Stimulated activated CD4-positive, alpha-beta T cell treated with anti-CD3 and anti-CD28 coated beads, Interleukin-4, amount 100 ng/mL, for 1 hour (primary cell): Measurements from ENCODE around the gene SNED1.

Experiments used
- DNase-seq: peaks from one replicate; pipeline ENCODE4 v3.0.0-alpha.2; 2020

Gene SNED1

GRCh38 chr2:241112046-241112445, 113.6 kb downstream of the SNED1 start:
- DNase-seq: no peak

- peak; percentile 39 for DNase-seq
These were observed 114.2 kb downstream of the SNED1 start for GRCh38 chr2:241112592-241112991.

DNA sequence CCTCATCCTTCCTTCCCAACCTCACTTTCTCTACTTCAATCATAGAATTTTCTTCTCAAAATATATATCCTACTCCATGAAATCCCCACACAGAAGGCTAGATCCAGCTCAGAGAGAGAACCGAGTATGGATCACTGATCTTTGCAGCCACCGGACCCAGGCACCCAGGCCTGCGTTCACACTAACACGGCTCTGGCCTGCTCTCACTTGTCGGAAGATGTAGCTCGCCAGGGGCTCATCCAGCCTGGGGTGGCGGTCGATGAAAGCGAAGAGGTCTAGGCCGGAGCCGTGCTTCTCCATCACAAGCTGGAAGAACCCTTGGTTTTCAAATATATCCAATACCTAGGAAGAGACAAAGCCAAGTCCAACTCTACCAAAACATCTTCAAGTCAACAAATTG, 116.4 kb downstream of the SNED1 start:
- no peak for DNase-seq

GRCh38 chr2:241115361-241115760, 116.9 kb downstream of the SNED1 start:
- no peak for DNase-seq

DNA sequence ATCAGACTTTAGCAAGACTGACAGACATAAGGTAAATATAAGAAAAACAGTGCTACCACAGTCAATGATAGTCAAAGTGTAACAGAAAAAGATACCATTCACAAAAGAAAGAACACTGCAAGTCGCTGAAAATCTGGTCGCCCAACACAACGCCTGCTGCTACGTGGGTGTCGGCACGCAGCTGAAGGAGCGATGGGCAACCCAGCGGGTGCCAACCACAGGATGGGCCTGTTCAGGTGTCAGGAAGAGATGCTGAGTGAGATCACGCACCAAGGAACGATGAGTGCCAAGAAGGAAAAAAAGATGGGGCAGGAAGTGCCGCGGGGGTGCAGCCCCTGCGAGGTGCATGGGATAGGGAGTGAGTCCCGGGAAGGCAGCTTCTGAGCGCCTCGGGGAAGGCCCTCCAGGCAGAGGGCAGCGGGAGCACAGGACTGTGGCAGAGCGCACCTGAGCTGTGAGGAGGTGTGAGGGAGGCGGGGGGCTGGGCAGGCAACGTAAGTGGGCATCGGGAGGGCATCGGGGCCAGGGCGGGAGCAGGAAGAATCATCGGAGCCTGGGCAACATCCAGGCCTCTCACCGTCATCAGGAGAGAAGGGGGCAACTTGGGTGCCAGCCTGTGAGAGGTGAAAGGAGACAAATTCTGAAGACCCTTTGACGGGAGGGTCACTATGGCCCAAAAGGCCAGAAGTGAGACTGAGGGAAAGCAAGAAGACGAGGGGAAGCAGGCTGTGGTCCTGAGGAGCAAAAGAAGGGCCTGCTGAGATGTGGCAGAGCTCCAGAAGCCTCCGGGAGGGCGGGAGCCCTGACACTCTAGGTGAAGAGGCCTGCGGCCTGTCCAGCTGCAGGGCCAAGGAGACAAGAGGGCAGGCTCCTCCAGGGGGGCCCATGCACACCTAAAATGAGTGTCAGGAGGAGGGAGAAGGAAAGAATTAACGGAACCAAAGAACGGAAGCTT, 118.5 kb downstream of the SNED1 start:
- no peak for DNase-seq

GRCh38 chr2:241118737-241119505, 120.5 kb downstream of the SNED1 start:
- no peak for DNase-seq

GRCh38 chr2:241120440-241120839, 122.0 kb downstream of the SNED1 start:
- no peak for DNase-seq

DNA sequence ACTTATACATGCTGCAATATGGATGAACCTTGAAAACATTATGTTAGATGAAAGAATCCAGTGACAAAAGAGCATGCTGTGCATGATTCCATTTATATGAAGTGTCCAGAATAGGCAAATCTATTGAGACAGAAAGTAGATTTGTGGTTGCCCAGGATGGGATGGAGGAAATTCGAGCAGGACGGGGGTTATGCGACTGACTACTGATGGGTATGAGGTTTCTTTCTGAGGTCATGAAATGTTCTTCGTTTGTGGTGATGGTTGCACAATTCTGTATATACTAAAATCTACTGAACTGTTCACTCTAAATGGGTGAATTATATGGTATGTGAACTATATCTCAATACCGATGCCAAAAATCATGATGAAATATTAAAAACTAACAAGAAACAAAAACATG, 122.6 kb downstream of the SNED1 start:
- no peak for DNase-seq

DNA sequence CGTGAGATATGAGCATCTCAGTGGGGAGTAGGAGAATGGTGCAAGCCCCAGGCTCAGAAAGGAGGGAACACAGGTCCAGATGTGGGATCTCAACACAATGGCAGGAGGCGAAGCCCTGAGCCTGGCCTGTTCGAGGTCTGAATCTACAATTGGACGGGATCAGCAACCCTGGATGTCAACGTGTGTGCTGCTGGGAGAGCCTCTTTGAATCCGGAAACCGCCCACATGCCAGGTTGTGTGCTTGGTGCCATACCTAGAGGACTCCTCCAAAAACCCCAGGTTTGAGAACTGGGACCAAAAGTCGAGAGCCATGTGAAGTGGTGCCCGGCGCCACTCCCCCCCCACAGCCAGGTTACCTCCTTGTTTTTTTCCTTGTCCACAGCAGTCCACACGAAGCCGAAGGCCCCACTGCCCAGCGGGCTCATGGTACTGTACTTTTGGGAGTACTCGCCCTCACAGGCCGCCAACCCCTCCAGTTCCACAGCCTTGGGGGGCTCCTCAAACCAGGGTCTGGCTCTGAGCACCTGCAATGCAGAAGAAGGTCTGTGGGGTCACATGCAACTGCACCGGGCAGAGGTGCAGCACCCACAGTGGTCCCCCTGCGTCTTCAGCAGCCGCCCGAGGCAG, 124.1 kb downstream of the SNED1 start:
- no peak for DNase-seq

DNA sequence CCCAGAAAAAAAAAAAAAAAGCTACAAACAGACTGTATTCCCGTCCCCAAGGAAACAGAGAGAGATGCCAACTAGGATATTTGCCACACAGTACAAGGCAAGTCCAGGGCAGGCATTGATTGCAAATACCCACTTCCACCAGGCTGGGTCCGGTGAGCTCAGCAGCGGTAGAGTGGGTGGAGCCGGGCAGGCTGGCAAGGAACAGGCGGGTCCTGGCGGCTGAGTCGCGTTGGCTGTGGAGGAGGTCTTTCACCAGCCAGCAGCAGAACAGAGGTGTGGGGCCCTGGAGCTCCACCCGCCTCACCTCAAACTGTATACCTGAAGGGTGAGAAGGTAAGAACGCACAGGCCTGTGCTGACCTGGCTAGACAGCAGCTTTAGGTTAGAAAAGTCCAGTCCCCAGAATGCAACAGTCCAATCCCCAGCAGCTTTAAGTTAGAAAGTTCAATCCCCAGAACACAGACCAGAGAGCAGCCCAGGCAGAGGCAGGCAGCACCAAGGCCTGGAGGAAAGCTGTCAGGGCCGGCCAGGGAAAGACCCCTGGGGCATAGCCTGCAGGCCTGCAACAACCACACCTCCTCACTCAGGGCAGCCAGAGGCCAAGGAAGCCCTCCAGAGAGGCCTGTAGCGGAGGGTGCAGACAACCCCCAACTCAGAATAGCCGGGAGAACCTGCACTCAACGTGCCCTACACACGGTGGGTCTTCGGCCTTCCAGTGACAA, 125.6 kb downstream of the SNED1 start:
- DNase-seq: peak; percentile 58

DNA sequence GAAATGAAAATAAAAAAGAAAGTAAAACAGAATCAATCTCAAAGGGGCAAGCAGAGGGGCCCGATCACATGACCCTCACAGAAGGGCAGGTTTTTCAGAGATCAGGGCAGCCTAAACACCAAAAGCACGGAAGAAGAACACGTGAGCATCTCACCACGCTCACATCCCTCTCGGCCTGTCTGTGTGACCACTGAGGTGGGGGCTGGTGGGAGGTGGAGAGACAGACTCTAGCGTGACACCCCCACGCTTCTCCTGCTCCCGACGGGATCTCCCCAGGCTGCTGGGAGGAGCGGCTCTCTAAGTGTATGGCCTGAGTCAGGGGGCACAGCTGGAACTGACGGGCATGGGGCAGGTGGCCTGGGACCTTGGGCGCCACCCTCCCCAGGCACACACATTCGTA, 127.2 kb downstream of the SNED1 start:
- no peak for DNase-seq

GRCh38 chr2:241126201-241126611, 127.8 kb downstream of the SNED1 start:
- DNase-seq: no peak

DNA sequence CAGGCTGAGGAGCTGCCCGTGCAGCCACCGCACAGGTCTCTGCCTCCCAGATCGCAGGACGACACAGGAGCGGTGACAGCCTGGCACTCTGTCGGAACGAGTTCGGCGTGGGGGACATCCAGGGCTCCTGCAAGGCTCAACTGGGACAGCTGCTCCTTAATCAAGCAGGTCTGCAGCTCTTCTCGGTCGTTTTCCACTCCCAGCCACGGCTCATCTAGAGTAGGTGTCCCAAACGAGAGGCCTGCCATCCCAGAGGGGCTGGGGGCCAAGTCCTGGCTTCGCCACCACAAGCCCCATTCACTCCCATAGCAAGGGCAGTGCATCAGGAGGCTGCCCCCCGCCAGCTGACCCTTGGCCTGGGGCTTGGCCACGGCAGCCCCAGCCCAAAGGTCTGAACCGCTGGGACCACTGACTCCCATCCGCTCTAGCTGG, 128.4 kb downstream of the SNED1 start:
- DNase-seq: no peak

DNA sequence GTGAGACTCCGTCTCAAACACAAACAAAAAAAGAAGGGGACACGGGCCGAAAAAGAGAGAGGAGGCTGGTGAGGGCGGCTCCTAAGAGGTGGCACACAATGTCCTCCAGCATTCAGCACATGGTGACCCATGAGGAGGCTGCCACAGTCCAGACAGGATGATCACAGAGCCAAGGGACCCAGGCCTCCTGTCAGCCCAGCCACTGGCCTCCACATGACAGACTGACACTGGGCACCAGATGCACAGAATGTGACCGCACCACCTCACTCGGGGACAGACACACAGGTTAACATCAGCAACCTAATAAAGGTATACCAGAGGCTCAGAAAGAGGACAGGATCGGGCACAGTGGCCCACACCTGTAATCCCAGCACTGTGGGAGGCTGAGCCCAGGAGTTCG, 129.8 kb downstream of the SNED1 start:
- no peak for DNase-seq

DNA sequence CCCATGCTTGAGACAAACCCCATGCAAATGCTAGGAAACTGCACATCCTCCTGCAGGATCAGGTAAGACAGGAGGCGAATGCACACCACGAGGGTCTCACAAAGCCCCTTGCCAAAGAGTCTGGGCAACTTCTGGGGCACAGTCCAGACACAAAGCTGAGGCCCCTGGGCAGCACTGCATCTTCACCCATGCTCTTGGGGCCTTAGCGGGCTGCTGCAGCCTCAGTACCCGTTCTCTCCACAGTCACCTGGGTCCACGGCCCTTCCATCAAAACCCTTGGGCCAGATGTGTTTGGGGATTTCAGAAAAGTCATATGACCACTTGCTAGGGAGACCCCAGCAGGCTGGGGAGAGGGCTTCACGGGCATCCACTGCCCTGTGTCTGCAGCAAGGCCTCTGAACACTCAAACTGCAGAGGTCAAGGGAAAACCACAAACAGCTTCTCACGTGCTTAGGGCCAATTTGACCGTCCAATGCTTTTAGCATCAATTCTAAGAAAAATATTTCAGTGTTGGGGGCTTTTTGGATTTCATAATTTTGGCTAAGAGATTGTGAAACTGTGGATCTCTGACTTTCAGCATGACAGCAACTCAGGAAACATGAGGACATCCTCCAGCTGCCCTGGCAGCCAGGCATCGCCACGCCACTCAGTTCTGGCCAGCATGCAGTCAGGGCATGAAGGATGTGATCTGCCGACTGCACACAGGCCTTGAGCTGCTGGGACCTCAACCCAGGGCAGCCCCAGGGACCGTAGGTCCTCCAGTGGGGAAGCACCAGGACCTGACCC, 130.9 kb downstream of the SNED1 start:
- no peak for DNase-seq

DNA sequence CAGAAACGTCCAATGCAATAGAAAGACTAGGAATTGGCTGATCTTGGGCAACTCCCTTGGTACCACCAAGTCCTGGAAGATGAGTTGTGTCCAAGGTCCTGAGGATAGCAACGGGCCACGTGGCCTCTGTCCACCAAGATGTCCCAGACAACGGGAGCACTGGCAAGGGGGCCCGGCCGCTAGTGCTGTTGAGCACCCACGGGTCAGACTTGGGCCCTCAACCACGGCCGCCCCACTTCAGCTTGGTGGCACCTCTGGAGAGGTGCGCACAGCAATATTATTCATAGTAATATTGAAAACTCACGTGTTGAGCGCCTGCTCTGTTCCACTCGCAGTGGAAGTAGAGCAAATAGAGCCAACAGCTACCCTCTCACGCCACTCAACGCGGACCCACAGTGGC, 131.9 kb downstream of the SNED1 start:
- DNase-seq: no peak

GRCh38 chr2:241131531-241131930, 133.1 kb downstream of the SNED1 start:
- no peak for DNase-seq

- no peak for DNase-seq
These were observed 134.4 kb downstream of the SNED1 start for GRCh38 chr2:241132538-241133435.

DNA sequence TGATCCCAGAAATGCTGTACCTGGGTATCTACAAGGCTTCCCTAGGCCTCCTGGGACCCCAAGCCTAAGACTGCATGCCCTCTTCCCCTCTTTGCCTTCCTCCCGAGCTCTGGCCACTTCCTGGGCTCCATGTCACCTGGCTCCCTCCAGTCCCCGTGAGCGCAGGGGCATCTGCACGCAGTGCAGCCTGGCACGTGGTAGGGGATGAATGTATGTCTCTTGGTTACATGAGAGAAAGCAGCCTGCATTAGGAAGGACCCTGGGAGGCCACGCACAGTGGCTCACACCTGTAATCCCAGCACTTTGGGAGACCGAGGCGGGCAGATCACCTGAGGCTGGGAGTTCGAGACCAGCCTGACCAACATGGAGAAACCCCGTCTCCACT, 135.0 kb downstream of the SNED1 start:
- DNase-seq: no peak

GRCh38 chr2:241134711-241135110, 136.3 kb downstream of the SNED1 start:
- no peak for DNase-seq

GRCh38 chr2:241135737-241136136, 137.3 kb downstream of the SNED1 start:
- DNase-seq: no peak
